Left hindlimb (tissue), 1 donor: Measurements from ENCODE around the gene ZC4H2.
"Not testable (repeated sequence)": the region's sequence is repeated elsewhere in the genome, so short reads cannot be mapped to it uniquely, and the experiment has no call there.

ENCODE experiments used
- DNase-seq: peaks from one replicate; pipeline ENCODE4 v3.0.0-alpha.2; 2018

ZC4H2 gene, protein sequence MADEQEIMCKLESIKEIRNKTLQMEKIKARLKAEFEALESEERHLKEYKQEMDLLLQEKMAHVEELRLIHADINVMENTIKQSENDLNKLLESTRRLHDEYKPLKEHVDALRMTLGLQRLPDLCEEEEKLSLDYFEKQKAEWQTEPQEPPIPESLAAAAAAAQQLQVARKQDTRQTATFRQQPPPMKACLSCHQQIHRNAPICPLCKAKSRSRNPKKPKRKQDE

DNA sequence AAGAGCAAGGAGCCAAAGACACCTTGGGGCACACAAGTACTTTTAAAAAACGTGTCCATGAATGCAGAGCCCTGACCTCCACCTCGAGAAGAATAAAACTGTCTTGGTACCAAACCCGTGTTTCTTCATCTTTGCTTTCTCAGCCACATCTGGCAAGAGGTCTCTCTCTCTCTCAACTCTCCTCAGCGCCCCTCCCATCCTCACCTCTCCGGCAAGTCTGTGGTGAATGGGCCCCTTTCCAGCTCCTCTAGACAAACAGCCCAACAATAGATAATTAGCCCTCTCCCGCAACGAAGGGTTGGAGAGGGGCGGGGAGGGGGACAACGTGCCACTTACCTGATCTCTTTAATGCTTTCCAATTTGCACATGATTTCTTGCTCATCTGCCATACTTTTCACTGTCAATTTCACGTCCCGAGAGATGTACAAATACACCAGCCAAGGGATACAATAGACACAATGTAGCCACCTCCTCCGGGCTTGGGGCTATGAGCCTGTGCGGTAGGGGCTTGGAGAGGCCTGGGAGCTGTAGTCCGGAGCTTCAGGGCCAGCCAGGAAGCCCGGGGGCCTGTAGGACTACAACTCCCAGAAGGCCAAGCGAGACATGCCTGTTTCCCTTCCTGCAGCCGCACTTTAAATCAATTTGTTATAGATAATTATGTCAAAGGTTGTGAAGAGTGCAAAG lies at the start of gene ZC4H2:
Gene ZC4H2 (minus strand): TSS at position 462 of the 684 bp plus-strand sequence. CDS start 73 bp downstream, at position 389.
- DNase-seq: peak; percentile 77

DNA sequence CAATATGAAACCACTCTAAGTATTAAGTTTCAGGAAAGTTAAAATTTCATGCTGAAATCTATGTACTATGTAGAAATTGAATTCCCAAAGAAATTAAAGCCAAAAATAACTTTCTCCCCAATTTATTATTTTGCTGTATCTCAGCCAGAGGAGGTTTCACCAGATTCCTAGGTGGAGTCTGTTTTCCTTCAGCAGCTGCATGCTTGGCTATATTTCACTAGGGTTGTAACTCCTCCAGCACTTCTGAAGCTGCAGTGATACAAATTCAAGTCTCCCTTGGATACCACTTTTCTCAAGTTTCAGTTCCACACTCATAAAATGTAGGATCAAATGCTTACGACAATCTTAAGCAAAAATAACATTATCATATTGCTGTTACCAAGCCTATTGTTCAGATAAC lies 41.2 kb upstream of the ZC4H2 start:
- DNase-seq: no peak

DNA sequence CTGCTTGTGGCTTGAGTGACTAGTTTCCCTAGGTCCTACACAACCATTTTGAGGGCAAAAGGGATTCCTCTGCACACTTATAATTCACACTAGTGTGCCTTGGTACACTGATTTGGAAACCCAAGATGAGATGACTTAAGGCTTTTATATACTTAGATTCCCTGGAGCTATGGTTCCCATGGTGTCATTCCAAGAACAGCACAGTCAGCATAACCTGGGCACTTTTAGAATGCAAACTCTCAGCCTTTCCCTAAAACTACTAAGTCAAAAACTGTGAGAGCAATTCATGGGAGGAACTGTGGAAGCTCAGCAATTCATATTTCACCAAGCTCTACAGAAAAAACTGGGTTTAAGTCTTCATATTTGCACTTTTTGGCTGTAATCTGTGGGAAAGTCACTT lies 38.0 kb upstream of the ZC4H2 start:
- no peak for DNase-seq

DNA sequence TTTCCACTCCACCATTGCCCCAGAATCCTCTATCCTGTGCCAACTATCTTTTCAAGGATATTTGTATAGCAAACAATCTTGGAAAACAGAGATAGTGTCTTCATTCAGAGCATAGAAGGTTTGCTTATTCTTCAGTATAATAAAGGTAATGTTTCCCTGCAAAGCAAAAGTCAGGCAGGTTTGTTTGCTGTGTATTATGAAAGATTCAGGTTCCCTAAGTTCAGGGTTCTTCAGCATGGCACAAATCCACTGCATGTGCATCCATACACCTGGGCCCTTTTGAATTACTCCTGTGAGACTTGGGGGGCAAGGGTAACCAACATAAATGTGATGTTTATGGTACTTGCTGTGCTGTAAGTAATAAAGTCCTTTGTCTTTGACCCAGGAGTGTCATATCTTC lies 33.2 kb upstream of the ZC4H2 start:
- no peak for DNase-seq

DNA sequence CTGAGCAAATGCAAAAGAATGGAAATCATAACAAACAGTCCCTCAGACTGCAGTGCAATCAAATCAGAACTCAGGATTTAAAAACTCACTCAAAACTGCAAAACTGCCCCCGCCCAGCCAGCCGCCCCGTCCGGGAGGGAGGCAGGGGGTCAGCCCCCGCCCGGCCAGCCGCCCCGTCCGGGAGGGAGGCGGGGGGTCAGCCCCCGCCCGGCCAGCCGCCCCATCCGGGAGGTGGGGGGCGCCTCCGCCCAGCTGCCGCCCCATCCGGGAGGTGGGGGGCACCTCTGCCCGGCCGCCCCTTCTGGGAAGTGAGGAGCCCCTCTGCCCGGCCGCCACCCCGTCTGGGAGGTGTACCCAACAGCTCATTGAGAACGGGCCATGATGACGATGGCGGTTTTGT lies 26.0 kb upstream of the ZC4H2 start:
- DNase-seq: not testable (repeated sequence)

DNA sequence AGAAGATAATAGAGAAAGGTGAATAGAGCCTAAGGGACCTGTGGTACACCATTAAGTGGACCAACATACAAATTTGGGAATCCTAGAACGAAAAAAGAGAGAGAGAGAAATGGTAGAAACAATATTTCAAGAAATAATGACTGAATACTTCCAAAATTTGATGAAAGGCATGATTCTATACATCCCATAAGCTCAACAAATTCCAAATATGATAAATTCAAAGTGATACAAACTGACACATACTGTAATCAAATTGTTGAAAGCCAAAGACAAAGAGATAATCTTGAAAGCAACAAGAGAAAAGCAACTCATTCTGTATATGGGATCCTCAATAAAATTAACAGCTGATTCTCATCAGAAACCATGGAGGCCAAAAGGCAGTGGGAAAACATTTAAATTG lies 20.6 kb upstream of the ZC4H2 start:
- no peak for DNase-seq

DNA sequence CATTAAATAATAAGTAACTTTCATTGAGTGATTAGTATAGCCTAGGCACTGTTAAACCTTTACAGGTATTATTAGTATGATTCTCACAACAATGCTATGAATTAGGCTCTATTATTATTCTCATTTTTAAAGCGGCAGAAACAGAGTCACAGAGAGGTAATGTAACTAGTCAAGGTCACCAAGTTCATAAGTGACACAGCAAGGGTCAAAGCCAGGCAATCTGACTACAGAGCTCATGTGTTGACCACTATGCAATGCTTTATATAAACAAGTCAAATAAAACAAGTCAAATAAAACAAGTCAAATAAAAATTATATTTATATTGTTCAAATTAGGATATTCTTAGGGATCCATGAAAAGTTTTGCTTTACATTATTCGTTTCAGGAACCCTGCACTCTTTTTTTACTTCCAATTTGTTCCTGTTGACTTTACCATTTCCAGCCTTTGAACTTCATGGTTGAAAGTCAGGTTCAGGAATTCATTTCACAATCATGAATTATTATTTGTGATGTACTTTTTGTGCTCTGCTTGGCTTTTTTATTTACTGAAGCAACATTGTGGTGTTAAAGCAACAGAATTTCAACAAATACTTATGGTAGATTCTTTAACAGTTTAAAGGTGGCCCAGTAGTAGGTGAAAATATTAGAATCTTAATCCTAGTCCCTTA lies 18.0 kb upstream of the ZC4H2 start:
- DNase-seq: no peak

DNA sequence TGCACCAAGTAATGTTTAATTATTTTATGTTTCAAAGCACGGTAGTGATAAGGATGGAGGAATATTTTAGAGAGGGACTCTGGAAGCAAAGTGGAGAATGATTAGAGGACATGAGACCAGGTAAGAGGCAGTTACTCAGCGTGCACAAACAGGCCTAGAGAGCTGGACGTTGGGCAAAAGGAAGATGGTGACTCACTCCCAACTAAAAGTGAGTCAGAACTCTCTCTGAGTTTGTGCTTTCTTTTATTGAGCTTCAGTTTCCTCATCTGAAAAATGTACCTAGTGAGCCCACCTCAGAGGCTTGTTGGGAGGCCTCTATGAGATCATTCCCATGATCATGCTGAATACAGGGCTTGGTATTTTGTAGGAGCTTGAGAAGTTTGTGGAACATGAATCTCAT lies 1.6 kb upstream of the ZC4H2 start:
- no peak for DNase-seq

DNA sequence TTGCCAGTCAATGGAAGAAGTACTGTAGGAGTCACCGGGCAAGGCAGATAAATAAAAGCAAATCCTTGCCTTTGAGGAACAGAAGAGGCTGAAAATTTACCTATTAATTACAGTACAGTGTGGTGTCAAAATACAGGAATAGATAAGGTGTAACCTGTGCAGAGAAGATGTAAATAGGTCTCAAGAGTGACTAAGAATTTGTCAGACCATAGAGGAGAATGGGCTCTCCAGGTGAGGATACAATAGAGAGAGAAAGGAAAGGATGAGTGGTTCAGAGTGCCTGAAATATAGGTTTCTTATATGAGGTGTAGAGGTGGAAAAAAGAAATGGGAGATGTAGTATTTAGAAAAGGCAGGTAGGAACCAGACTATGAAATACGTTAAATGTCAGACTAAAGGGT lies 801 bp upstream of the ZC4H2 start:
- no peak for DNase-seq

DNA sequence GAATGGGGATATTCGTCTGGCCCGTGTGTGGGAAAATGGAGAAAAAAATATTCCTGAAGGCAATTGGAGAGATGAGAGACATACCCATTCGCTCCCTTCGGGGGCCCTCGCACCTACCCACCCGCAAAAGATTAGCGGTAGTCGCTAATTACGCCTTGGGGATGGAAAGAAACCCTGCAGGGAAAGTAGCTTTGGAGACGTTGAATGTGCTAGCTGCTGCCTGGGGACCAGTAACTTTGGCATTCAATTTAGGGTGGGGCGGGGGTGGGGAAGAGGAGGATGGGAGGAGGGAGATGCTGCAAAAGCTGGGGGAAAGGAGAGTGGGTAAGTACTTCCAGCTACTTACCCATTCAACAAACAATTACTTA lies 407 bp upstream of the ZC4H2 start:
- peak; percentile 20 for DNase-seq

DNA sequence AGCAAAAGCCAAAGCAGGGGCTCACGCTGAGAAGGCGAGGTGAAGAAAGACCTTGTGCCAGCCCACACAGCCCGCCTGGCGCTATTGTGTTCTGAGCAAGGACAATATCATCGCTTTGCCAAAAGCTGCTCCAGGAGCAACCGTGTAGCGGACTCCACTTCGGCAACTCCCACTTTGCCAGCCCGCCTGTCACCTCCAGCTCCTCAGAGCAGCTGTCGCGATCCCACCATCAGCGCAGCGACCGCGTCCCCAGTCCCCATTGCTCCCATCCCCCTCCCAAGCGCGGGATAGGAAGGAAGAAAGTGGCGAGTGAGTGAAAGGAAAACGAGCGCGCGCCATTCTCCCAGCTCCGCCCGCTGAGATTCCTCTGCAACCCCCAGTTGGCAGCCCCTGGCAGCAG lies 759 bp downstream of the ZC4H2 start:
- peak; percentile 38 for DNase-seq

DNA sequence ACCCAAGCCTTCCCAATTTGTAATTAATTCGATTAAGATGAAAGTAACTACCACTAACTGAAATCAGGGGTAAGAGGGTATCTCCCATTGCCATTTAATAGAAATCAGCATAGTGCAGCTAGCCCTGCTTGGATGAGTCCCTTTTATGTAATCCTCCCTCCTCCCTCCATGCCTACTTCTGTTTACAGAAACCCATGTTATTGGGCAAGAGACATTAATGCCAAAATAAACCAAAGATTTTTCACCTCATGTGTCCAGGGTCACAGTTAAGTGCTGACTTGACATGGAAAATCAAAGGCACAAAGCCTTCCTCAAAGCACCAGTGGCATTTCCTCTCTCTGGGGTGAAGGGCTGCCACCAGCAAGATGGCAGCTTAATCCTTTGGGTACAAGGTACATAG lies 50.8 kb downstream of the ZC4H2 start:
- DNase-seq: no peak

DNA sequence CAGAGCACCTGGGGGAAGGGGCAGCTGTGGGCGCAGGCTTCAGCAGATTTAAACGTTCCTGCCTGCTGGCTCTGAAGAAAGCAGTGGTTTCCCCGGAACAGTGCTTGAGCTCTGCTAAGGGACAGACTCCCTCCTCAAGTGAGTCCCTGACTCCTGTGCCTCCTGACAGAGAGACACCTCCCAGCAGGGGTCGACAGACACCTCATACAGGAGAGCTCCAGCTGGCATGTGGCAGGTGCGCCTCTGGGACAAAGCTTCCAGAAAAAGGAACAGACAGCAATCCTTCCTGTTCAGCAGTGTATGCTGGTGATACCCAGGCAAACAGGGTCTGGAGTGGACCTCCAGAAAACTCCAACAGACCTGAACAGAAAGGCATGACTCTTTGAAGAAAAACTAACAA lies 68.1 kb downstream of the ZC4H2 start:
- no peak for DNase-seq

DNA sequence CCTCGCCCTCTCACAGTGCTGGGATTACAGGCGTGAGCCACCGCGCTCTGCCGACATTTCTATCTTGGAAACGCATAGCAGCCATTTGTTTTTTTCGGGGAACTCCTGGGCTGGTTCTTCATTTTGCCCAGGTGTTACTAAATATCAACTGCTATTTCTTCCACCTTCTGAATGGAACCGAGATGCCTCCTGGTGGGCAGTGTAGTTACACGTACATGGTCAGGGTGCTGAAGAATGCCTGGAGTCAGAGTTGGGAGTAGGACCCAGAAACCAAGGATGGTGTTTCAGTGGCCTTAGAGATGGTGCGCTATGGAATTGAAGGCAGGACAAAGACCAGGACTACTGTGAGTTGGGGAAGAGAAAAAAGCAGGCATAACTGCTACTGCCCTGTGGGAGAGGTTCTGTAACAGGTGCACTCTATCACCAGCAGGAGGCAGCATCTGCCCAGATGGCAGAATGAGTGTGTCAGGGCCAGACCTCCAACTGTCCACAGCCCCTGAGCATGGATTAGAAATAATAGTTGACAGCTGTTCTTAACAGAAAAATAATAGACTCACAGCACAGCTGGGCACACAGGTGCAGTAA lies 81.7 kb downstream of the ZC4H2 start:
- DNase-seq: no peak

DNA sequence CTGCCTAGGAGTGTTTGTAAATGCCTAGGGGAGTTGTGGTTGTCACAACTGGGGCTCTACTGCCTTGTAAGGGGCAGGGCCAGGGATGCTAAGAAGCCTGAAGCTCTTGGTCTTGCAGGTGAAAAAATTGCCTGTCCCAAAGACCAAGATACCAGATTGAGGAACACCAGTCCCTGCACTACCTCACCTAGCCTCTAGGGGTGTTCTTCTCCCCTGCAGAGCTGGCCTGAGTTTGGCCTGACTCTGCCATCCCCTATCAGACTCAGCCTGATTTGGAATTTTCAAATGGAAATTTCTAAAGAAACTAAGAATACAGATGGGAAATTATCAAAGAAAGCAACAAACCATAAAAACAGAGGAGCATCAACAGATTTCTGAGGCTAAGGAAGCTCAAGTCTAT lies 90.4 kb downstream of the ZC4H2 start:
- no peak for DNase-seq

DNA sequence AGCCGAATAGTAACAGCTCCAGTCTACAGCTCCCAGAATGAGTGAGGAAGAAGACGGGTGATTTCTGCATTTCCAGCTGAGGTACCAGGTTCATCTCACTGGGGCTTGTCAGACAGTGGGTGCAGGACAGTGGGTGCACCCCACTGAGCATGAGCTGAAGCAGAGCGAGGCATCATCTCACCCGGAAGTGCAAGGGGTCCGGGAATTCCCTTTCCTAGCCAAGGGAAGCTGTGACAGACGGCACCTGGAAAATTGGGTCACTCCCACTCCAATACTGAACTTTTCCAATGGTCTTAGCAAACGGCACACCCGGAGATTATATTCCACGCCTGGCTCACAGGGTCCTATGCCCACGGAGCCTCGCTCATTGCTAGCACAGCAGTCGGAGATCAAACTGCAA lies 97.5 kb downstream of the ZC4H2 start:
- DNase-seq: not testable (repeated sequence)

DNA sequence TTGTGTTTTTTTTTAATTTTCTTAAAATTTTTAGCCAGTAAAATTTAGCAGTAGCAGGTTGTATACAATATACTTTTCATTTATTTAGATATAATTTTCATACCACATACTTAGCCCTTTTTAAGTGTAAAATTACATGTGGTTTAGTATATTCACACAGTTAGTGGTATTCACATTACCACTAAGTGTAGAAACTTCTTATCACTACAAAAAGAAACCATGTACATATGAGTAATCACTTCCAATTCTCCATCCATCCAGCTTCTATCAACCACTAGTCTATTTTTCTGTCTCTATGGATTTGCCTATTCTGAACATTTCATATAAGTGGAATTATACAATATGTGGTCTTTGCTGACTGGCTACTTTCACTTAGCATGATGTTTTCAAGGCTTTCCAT lies 109.0 kb downstream of the ZC4H2 start:
- no peak for DNase-seq
